ENCODE results near the gene DENND1C. TPM values are rescaled to one million over a fixed set of nuclear protein-coding genes. Genes with fewer than 3 reads are reported as not detected.

DENND1C gene
- total RNA-seq, 4 donors from 2014 or later, result 0.27 to 1.2 (median 0.29) TPM; not detected in 1

DNA sequence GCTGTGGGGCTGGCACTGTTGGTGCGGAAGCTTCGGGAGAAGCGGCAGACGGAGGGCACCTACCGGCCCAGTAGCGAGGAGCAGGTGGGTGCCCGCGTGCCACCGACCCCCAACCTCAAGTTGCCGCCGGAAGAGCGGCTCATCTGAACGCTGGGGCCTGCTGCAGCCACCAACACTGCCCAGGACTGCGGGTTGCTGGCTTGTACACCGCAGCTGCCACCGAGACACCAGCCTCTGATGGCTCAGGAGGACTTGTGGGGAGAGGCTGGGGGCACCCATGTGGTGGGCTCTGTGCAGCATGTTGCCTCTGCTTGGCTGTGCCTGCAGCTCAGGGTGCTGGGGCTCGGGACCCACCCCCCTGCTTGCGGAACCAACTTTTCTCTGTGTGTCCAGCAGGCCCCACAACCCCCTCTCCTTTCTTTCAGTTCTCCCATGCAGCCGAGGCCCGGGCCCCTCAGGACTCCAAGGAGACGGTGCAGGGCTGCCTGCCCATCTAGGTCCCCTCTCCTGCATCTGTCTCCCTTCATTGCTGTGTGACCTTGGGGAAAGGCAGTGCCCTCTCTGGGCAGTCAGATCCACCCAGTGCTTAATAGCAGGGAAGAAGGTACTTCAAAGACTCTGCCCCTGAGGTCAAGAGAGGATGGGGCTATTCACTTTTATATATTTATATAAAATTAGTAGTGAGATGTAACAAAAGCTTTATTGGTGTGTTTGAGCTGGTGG, 14.9 kb downstream of the DENND1C start:
- H3K27me3 ChIP-seq, result peaks cover 22 to 27% (median 23%) of the 10 kb centered on the region in 3 donors
- no peaks in the 10 kb centered on the region for H3K4me1 ChIP-seq
- no peak overlapping the region for H3K27ac ChIP-seq
- no peaks in the 10 kb centered on the region for H3K36me3 ChIP-seq
- no peak overlapping the region for H3K4me3 ChIP-seq
- in situ Hi-C loops (cut with MboI; ENCODE audit: low sequenced_read_pairs in 4 of 4) (no loop called here), intact Hi-C loops (cut with DNase I; ENCODE audit: low total_unique reads) (no loop called here)
- ATAC-seq, result no peak
- no peak for DNase-seq
- TF ChIP-seq POLR2A (IDR thresholded peaks at IDR 0.05), result no peak
- TF ChIP-seq, protein P1, sequence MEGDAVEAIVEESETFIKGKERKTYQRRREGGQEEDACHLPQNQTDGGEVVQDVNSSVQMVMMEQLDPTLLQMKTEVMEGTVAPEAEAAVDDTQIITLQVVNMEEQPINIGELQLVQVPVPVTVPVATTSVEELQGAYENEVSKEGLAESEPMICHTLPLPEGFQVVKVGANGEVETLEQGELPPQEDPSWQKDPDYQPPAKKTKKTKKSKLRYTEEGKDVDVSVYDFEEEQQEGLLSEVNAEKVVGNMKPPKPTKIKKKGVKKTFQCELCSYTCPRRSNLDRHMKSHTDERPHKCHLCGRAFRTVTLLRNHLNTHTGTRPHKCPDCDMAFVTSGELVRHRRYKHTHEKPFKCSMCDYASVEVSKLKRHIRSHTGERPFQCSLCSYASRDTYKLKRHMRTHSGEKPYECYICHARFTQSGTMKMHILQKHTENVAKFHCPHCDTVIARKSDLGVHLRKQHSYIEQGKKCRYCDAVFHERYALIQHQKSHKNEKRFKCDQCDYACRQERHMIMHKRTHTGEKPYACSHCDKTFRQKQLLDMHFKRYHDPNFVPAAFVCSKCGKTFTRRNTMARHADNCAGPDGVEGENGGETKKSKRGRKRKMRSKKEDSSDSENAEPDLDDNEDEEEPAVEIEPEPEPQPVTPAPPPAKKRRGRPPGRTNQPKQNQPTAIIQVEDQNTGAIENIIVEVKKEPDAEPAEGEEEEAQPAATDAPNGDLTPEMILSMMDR (IDR thresholded peaks at IDR 0.05 in 4 of 5, conservative IDR thresholded peaks at IDR 0.05 in 1 of 5), result no peak
- no peaks in the 10 kb centered on the region for H3K9me3 ChIP-seq

DNA sequence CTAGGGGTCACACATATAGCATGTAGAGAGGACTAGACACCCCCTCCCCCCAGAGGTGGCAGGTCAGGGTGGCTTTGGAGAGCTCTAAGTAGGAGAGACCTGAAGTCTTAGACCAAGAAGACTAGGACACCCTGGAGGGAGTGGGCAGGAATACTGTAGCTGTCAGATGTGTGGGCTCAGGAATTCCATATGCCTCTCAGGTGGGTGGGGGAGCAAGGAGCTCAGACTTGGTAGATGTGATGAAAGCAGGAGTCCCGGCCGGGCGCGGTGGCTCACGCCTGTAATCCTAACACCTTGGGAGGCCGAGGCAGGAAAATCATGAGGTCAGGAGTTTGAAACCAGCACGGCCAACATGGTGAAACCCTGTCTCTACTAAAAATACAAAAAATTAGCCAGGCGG, 15.9 kb downstream of the DENND1C start:
- ATAC-seq (no peak), DNase-seq (no peak)
- Histone ChIP-seq H3K36me3 (no peaks in the 10 kb centered on the region), H3K9me3 (no peaks in the 10 kb centered on the region), H3K4me1 (peaks cover 0 to 4% of the 10 kb centered on the region in 2 donors), H3K27ac (no peak overlapping the region), H3K27me3 (peaks cover 22 to 27% (median 23%) of the 10 kb centered on the region in 3 donors), H3K4me3 (no peak overlapping the region)
- TF ChIP-seq, protein P1 (IDR thresholded peaks at IDR 0.05 in 4 of 5, conservative IDR thresholded peaks at IDR 0.05 in 1 of 5), result no peak
- TF ChIP-seq POLR2A (IDR thresholded peaks at IDR 0.05), result no peak
- intact Hi-C loops (cut with DNase I; ENCODE audit: low total_unique reads), result no loop called here
- in situ Hi-C loops (cut with MboI; ENCODE audit: low sequenced_read_pairs in 4 of 4), result no loop called here

DNA sequence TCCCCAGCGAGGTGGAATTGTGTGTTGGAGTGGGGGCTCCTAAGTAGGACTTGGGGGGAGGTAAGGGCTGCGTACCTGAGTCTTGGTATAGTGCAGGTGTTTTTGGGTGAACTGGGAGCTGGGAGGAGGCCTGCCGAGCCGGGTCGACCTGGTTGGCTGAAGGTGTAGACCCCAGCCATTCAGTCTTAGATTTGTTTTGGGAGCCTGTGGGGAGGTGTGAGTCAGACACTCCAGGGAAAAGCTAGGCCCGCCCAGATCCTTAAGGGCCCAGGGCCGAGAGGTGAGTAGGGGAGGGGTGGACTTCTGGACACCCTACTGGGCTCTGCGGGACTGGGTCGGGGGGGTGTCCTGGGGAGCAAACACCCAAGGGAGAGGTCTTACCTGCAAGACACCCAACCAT, 16.6 kb downstream of the DENND1C start:
- Histone ChIP-seq H3K4me1 (peaks cover 0 to 4% of the 10 kb centered on the region in 2 donors), H3K9me3 (no peaks in the 10 kb centered on the region), H3K4me3 (no peak overlapping the region), H3K27ac (no peak overlapping the region), H3K36me3 (no peaks in the 10 kb centered on the region), H3K27me3 (peaks cover 22 to 27% (median 23%) of the 10 kb centered on the region in 3 donors)
- no peak for TF ChIP-seq POLR2A (IDR thresholded peaks at IDR 0.05)
- TF ChIP-seq, protein P1 (IDR thresholded peaks at IDR 0.05 in 4 of 5, conservative IDR thresholded peaks at IDR 0.05 in 1 of 5), result no peak
- no peak for DNase-seq
- intact Hi-C loops (cut with DNase I; ENCODE audit: low total_unique reads) (no loop called here), in situ Hi-C loops (cut with MboI; ENCODE audit: low sequenced_read_pairs in 4 of 4) (no loop called here)
- ATAC-seq, result no peak

DNA sequence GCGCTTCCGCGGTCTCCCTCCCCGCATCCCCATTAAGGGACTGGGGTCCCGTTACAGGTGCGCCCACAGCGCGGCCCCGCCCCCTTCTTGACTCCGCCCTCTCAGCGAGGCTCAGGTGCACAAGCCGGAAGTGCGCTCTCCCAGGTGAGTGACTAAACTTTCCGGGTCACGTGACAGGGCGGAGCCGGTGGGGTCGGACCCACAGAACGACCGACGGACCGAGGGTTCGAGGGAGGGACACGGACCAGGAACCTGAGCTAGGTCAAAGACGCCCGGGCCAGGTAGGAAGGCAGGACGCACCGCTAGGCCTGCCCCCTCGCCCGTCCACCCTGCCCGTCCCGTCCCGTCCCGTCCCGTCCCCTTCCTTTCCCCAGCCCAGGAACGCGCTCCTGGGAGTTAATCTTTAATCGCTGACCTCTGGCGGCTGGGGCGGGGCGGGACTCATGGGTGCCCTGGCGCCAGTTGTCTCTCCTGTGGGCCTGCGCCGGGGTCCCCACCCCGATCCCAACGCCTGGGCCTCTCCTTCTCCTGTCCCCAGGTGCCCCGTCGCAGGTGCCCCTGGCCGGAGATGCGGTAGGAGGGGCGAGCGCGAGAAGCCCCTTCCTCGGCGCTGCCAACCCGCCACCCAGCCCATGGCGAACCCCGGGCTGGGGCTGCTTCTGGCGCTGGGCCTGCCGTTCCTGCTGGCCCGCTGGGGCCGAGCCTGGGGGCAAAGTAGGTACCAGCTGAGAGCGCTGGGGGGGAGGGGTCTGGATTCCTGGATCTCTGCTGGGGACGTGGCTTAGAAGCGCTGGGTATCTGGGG, 17.3 kb downstream of the DENND1C start, which contains the start of gene CRB3:
Gene CRB3, plus strand, starts transcription at position 202 of the 804 bp plus-strand sequence. Its CDS starts 431 bp downstream, at position 633.
- H3K4me1 ChIP-seq, result peaks cover 0 to 4% of the 10 kb centered on the region in 2 donors
- no peaks in the 10 kb centered on the region for H3K9me3 ChIP-seq
- ATAC-seq, result no peak
- no peak within 1 kb of the TSS for H3K4me3 ChIP-seq
- peaks cover 22 to 27% (median 23%) of the 10 kb centered on the region in 3 donors for H3K27me3 ChIP-seq
- H3K27ac ChIP-seq, result no peak within 1 kb of the TSS
- TF ChIP-seq POLR2A (IDR thresholded peaks at IDR 0.05), result no peak
- intact Hi-C loops (cut with DNase I; ENCODE audit: low total_unique reads), result no loop called here
- no peaks in the 10 kb centered on the region for H3K36me3 ChIP-seq
- no peak for DNase-seq
- in situ Hi-C loops (cut with MboI; ENCODE audit: low sequenced_read_pairs in 4 of 4), result no loop called here

Measured in gastrocnemius medialis (tissue), 4 donors.